Measurements from ENCODE around the gene AUTS2. TPM values are rescaled to one million over a fixed set of nuclear protein-coding genes. Genes with fewer than 3 reads are reported as not detected.

AUTS2 gene
- total and polyA plus RNA-seq, 2 donors (not counting 1 experiment from before 2014, with no cell fraction given), result 0.60 to 9.1 TPM

GRCh38 chr7:70588191-70588921, 990.1 kb downstream of the AUTS2 start:
- H3K27ac ChIP-seq (ENCODE audit: insufficient read depth, low read length), result no peak overlapping the region
- H3K4me2 ChIP-seq (ENCODE audit: extremely low read depth, insufficient read depth, low read length), result no peak overlapping the region
- no peaks in the 10 kb centered on the region for H4K20me1 ChIP-seq (ENCODE audit: control insufficient read depth, extremely low read depth, insufficient read depth, low read length)
- H3K27me3 ChIP-seq (ENCODE audit: control insufficient read depth, insufficient read depth, low read length), result no peaks in the 10 kb centered on the region
- no peaks in the 10 kb centered on the region for H3K4me1 ChIP-seq (ENCODE audit: control insufficient read depth, extremely low read depth, insufficient read depth, low read length)
- H3K9me3 ChIP-seq (ENCODE audit: control insufficient read depth, insufficient read depth, low read depth, low read length), result no peaks in the 10 kb centered on the region
- H3K9ac ChIP-seq (ENCODE audit: insufficient read depth, low read length), result no peak overlapping the region
- no peak overlapping the region for H2AFZ ChIP-seq (ENCODE audit: low read length)
- no peak overlapping the region for H3K4me3 ChIP-seq (replicated peaks in 1 of 4; ENCODE audit: control extremely low read depth in 1 of 4, insufficient read depth in 1 of 4, low read depth in 3 of 4, low read length in 4 of 4)
- no peaks in the 10 kb centered on the region for H3K79me2 ChIP-seq (ENCODE audit: control insufficient read depth, insufficient read depth, low read length)
- no peak for TF ChIP-seq EZH2 (IDR thresholded peaks at IDR 0.05; ENCODE audit: low read length, missing control alignments)
- TF ChIP-seq, protein P1, sequence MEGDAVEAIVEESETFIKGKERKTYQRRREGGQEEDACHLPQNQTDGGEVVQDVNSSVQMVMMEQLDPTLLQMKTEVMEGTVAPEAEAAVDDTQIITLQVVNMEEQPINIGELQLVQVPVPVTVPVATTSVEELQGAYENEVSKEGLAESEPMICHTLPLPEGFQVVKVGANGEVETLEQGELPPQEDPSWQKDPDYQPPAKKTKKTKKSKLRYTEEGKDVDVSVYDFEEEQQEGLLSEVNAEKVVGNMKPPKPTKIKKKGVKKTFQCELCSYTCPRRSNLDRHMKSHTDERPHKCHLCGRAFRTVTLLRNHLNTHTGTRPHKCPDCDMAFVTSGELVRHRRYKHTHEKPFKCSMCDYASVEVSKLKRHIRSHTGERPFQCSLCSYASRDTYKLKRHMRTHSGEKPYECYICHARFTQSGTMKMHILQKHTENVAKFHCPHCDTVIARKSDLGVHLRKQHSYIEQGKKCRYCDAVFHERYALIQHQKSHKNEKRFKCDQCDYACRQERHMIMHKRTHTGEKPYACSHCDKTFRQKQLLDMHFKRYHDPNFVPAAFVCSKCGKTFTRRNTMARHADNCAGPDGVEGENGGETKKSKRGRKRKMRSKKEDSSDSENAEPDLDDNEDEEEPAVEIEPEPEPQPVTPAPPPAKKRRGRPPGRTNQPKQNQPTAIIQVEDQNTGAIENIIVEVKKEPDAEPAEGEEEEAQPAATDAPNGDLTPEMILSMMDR (conservative IDR thresholded peaks at IDR 0.05 in 1 of 2, IDR thresholded peaks at IDR 0.05 in 1 of 2; ENCODE audit: low read depth in 1 of 2, low read length in 2 of 2), result no peak
- H3K36me3 ChIP-seq (ENCODE audit: control insufficient read depth, insufficient read depth, low read length), result no peaks in the 10 kb centered on the region
- no peak for DNase-seq (ENCODE audit: low read depth in 2 of 2)

DNA sequence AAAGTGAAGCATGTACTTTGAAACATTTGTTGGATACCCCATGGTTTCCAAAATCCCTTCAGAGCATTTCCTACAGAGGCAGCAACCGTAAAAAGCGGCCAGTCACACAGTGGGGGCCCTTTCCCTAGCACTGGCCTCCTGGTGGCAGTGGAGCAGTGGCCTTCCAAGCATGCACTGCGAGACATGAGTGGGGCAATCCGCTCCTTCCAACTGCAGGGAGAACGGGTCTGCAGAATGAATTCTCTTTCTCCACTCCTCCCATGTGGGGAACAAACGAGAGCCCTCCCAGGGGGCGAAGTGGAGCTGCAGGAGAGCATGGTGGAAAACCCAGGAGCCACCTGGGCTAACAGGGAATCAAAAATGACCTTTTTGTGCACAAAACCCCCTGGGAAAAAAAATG, 990.7 kb downstream of the AUTS2 start:
- H2AFZ ChIP-seq (ENCODE audit: low read length), result no peak overlapping the region
- no peaks in the 10 kb centered on the region for H3K27me3 ChIP-seq (ENCODE audit: control insufficient read depth, insufficient read depth, low read length)
- H3K4me3 ChIP-seq (replicated peaks in 1 of 4; ENCODE audit: control extremely low read depth in 1 of 4, insufficient read depth in 1 of 4, low read depth in 3 of 4, low read length in 4 of 4), result no peak overlapping the region
- H3K9me3 ChIP-seq (ENCODE audit: control insufficient read depth, insufficient read depth, low read depth, low read length), result no peaks in the 10 kb centered on the region
- no peak overlapping the region for H3K27ac ChIP-seq (ENCODE audit: insufficient read depth, low read length)
- H3K36me3 ChIP-seq (ENCODE audit: control insufficient read depth, insufficient read depth, low read length), result no peaks in the 10 kb centered on the region
- H3K4me2 ChIP-seq (ENCODE audit: extremely low read depth, insufficient read depth, low read length), result no peak overlapping the region
- DNase-seq (ENCODE audit: low read depth in 2 of 2), result no peak
- TF ChIP-seq, protein P1 (conservative IDR thresholded peaks at IDR 0.05 in 1 of 2, IDR thresholded peaks at IDR 0.05 in 1 of 2; ENCODE audit: low read depth in 1 of 2, low read length in 2 of 2), result no peak
- no peak for TF ChIP-seq EZH2 (IDR thresholded peaks at IDR 0.05; ENCODE audit: low read length, missing control alignments)
- H3K9ac ChIP-seq (ENCODE audit: insufficient read depth, low read length), result no peak overlapping the region
- no peaks in the 10 kb centered on the region for H3K79me2 ChIP-seq (ENCODE audit: control insufficient read depth, insufficient read depth, low read length)
- no peaks in the 10 kb centered on the region for H4K20me1 ChIP-seq (ENCODE audit: control insufficient read depth, extremely low read depth, insufficient read depth, low read length)
- H3K4me1 ChIP-seq (ENCODE audit: control insufficient read depth, extremely low read depth, insufficient read depth, low read length), result no peaks in the 10 kb centered on the region

DNA sequence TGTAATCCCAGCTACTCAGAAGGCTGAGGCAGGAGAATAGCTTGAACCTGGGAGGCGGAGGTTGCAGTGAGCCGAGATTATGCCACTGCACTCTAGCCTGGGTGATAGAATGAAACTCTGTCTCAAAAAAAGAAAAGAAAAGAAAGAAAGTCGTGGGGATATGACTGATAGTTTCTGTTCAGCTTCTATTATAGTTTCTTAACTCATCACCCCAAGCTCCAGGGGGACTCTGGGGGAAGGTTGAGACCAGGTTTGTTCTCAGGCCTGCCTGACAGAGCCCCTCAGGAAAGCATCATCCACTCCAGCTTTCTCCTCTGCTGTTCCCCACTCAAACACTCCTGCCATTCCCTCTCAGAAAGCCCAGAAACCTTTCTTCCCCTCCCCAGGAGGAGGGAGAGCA, 991.3 kb downstream of the AUTS2 start:
- H3K9ac ChIP-seq (ENCODE audit: insufficient read depth, low read length), result no peak overlapping the region
- TF ChIP-seq, protein P1 (conservative IDR thresholded peaks at IDR 0.05 in 1 of 2, IDR thresholded peaks at IDR 0.05 in 1 of 2; ENCODE audit: low read depth in 1 of 2, low read length in 2 of 2), result no peak
- no peak for TF ChIP-seq EZH2 (IDR thresholded peaks at IDR 0.05; ENCODE audit: low read length, missing control alignments)
- H3K9me3 ChIP-seq (ENCODE audit: control insufficient read depth, insufficient read depth, low read depth, low read length), result no peaks in the 10 kb centered on the region
- no peaks in the 10 kb centered on the region for H4K20me1 ChIP-seq (ENCODE audit: control insufficient read depth, extremely low read depth, insufficient read depth, low read length)
- H3K27me3 ChIP-seq (ENCODE audit: control insufficient read depth, insufficient read depth, low read length), result no peaks in the 10 kb centered on the region
- no peaks in the 10 kb centered on the region for H3K4me1 ChIP-seq (ENCODE audit: control insufficient read depth, extremely low read depth, insufficient read depth, low read length)
- no peaks in the 10 kb centered on the region for H3K79me2 ChIP-seq (ENCODE audit: control insufficient read depth, insufficient read depth, low read length)
- no peaks in the 10 kb centered on the region for H3K36me3 ChIP-seq (ENCODE audit: control insufficient read depth, insufficient read depth, low read length)
- H3K4me2 ChIP-seq (ENCODE audit: extremely low read depth, insufficient read depth, low read length), result no peak overlapping the region
- no peak for DNase-seq (ENCODE audit: low read depth in 2 of 2)
- no peak overlapping the region for H2AFZ ChIP-seq (ENCODE audit: low read length)
- H3K4me3 ChIP-seq (replicated peaks in 1 of 4; ENCODE audit: control extremely low read depth in 1 of 4, insufficient read depth in 1 of 4, low read depth in 3 of 4, low read length in 4 of 4), result no peak overlapping the region
- no peak overlapping the region for H3K27ac ChIP-seq (ENCODE audit: insufficient read depth, low read length)
